H1 (cell line): Measurements from ENCODE around the gene OTC. TPM values are rescaled to one million over a fixed set of nuclear protein-coding genes. Genes with fewer than 3 reads are reported as not detected.
A peak's percentile ranks its signal among the peaks of the same experiment; 100 is the strongest.

Source experiments
- CTCF ChIP-seq, 3 experiments: IDR thresholded peaks; 1 replicate in 2 of 3; 2 replicates in 1 of 3; pipeline versions ENCODE4 v1.5.1 to v1.6.1; 2011; ENCODE audit warnings: low read length in 3 of 3, mild to moderate bottlenecking in 3 of 3, inconsistent platforms in 2 of 3, low read depth in 1 of 3, moderate library complexity in 1 of 3; ENCODE audit not compliant: insufficient read depth in 1 of 3; ENCODE audit errors: control extremely low read depth in 1 of 3
- FOSL1 ChIP-seq: IDR thresholded peaks from 2 replicates; pipeline ENCODE4 v1.6.1; 2011; ENCODE audit warnings: mild to moderate bottlenecking, low read depth, low read length, moderate library complexity; ENCODE audit not compliant: insufficient read depth
- GABPA ChIP-seq: IDR thresholded peaks from 2 replicates; pipeline ENCODE4 v1.6.1; 2011; ENCODE audit warnings: mild to moderate bottlenecking, low read length, moderate library complexity, borderline replicate concordance; ENCODE audit not compliant: insufficient read depth
- HDAC2 ChIP-seq, 2 experiments: fragments of 300-600 bp in 1 of 2; sonication (generic) in 1 of 2; IDR thresholded peaks; 2 replicates each; pipeline ENCODE4 v1.6.1; 2011 to 2012; ENCODE audit warnings: low read depth in 2 of 2, low read length in 2 of 2, mild to moderate bottlenecking in 2 of 2, moderate library complexity in 2 of 2, borderline replicate concordance in 1 of 2, inconsistent platforms in 1 of 2
- JUN ChIP-seq: IDR thresholded peaks from 2 replicates; pipeline ENCODE4 v1.6.1; 2011; ENCODE audit warnings: low read depth, mild to moderate bottlenecking, improper control_type of control experiment, low read length
- POLR2A ChIP-seq, 2 experiments: IDR thresholded peaks; 1 replicate in 1 of 2; 2 replicates in 1 of 2; pipeline ENCODE4 v1.6.1; 2011; ENCODE audit warnings: low read depth in 2 of 2, low read length in 2 of 2, mild to moderate bottlenecking in 2 of 2; ENCODE audit errors: control extremely low read depth in 1 of 2
- POLR2AphosphoS5 ChIP-seq: IDR thresholded peaks from 2 replicates; pipeline ENCODE4 v1.6.1; 2011; ENCODE audit warnings: low read depth, low read length
- RFX5 ChIP-seq: IDR thresholded peaks from 2 replicates; pipeline ENCODE4 v1.6.1; 2011; ENCODE audit warnings: low read depth, low read length, improper control_type of control experiment, borderline replicate concordance
- RXRA ChIP-seq: IDR thresholded peaks from 2 replicates; pipeline ENCODE4 v1.6.1; 2011; ENCODE audit warnings: low read depth, mild to moderate bottlenecking, low read length, moderate library complexity; ENCODE audit not compliant: insufficient read depth
- SIN3A ChIP-seq, 2 experiments: IDR thresholded peaks in 1 of 2; conservative IDR thresholded peaks in 1 of 2; 2 replicates each; pipeline ENCODE4 v1.6.1; 2011 to 2012; ENCODE audit warnings: low read length in 2 of 2, improper control_type of control experiment in 1 of 2, low read depth in 1 of 2, mild to moderate bottlenecking in 1 of 2
- SIRT6 ChIP-seq: IDR thresholded peaks from one replicate; pipeline ENCODE4 v1.7.1; 2012; ENCODE audit warnings: low read length, inconsistent platforms
- SP1 ChIP-seq: IDR thresholded peaks from 2 replicates; pipeline ENCODE4 v1.6.1; 2011; ENCODE audit warnings: low read depth, low read length
- SRF ChIP-seq: IDR thresholded peaks from 2 replicates; pipeline ENCODE4 v1.6.1; 2011; ENCODE audit warnings: mild to moderate bottlenecking, low read depth, low read length, moderate library complexity
- SUZ12 ChIP-seq: fragments of 200-600 bp; sonication (generic); IDR thresholded peaks from 2 replicates; pipeline ENCODE4 v1.6.1; 2012; ENCODE audit warnings: mild to moderate bottlenecking, inconsistent platforms, low read length, moderate library complexity, mixed read lengths
- TCF12 ChIP-seq: IDR thresholded peaks from 2 replicates; pipeline ENCODE4 v1.6.1; 2011; ENCODE audit warnings: low read depth, mild to moderate bottlenecking, low read length
- TEAD4 ChIP-seq: IDR thresholded peaks from 2 replicates; pipeline ENCODE4 v1.6.1; 2012; ENCODE audit warnings: low read depth, low read length, inconsistent platforms, mixed read lengths
- polyA plus RNA-seq, 7 experiments: library from polyadenylated mRNA; depleted of rRNA in 3 of 7; stranded (reverse) in 5 of 7; unstranded in 2 of 7; fragments of >200 nt in 5 of 7; fragments of 200-250 nt in 2 of 7; gene quantifications; 1 replicate in 5 of 7; 2 replicates in 1 of 7; 4 replicates in 1 of 7; pipeline versions ENCODE4 v1.2.1 to v1.2.3, GENCODE V29; 2011 to 2013; ENCODE audit warnings: missing spikeins in 2 of 7, mixed read lengths in 2 of 7
- total RNA-seq: library from RNA; stranded (reverse); fragmentation: NEBNext Ultra II Directional; extraction: Animal tissue kit (Norgen Biotek cat#: 25700); gene quantifications from 2 replicates; pipeline ENCODE4 v1.2.1, GENCODE V29; 2021
- TF ChIP-seq, protein P1 (sequence below): IDR thresholded peaks from 2 replicates; pipeline ENCODE4 v1.6.1; 2012; ENCODE audit warnings: inconsistent platforms

Gene OTC
- total and polyA plus RNA-seq, 2 of the 8 experiments (the other 6 are each of a cell fraction or from before 2014, with no cell fraction given): not detected

DNA sequence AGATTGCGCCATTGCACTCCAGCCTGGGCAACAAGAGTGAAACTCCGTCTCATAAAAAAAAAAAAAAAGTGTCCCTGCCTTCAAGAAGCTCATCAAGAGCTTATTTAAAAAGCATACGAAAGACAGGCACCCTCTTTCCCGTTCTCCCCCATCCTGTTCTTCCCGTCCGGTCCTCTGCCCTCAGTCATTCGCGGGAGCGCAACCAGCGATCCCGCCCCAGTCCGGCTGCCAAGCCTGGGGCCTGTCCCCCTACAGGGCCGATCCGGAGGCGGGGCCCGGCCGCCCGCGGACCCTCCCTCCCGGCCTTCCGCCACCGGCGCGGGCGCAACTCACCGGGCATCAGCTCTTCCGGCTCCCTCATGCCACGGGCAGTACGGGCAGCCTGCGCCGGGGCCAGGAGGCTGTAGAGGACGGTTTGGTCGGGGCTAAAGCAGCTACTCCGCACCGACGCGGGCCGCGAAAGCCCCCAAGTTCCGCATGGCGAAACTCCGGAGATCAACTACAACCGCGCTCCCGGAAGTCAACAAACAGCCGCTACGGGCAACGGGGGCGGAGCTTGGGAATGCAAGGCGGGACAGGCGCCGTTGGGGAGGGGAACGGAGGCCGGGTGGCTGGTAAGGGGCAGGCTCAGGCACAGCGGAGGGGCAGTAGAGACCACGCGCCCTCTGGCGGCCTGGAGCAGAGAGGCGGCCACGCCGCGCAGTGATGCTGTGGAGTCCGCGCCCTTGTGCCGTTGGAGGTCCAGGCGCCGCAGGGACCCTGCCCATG lies 25.2 kb upstream of the OTC start, which contains the start of gene RPGR (continued):
- TF ChIP-seq CTCF (IDR thresholded peaks at IDR 0.05; ENCODE audit: control extremely low read depth in 1 of 3, insufficient read depth in 1 of 3, low read depth in 1 of 3, low read length in 3 of 3): peak; percentile 75 to 92 (median 83)
- no peak for TF ChIP-seq RXRA
- no peak for TF ChIP-seq RFX5
- TF ChIP-seq FOSL1: no peak
- peak; percentile 59; the same call in 1 of the 2 replicates for TF ChIP-seq TEAD4
- TF ChIP-seq SRF: no peak
- TF ChIP-seq, protein P1, sequence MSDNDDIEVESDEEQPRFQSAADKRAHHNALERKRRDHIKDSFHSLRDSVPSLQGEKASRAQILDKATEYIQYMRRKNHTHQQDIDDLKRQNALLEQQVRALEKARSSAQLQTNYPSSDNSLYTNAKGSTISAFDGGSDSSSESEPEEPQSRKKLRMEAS: peak; percentile 57; the same call in 1 of the 2 replicates
- no peak for TF ChIP-seq GABPA
- TF ChIP-seq TCF12: no peak
- 0 out of 2 replicates have a peak, but pooled peaks have one; percentile 9 for TF ChIP-seq SP1
- peak; percentile 18 to 41; a peak in 2 of 3 replicates for TF ChIP-seq POLR2A (IDR thresholded peaks at IDR 0.05; ENCODE audit: control extremely low read depth in 1 of 2, low read depth in 2 of 2, low read length in 2 of 2)
- 0 out of 4 replicates have a peak, but pooled peaks of 1 of the 2 experiments have one; percentile 26 for TF ChIP-seq HDAC2 (IDR thresholded peaks at IDR 0.05; ENCODE audit: borderline replicate concordance in 1 of 2, low read depth in 2 of 2, low read length in 2 of 2)
- TF ChIP-seq SIN3A (conservative IDR thresholded peaks at IDR 0.05 in 1 of 2, IDR thresholded peaks at IDR 0.05 in 1 of 2; ENCODE audit: low read depth in 1 of 2, low read length in 2 of 2): no peak; a peak in 1 of 4 replicates
- TF ChIP-seq SUZ12: no peak
- no peak; the same call in 1 of the 2 replicates for TF ChIP-seq POLR2AphosphoS5
- no peak for TF ChIP-seq SIRT6
- TF ChIP-seq JUN: no peak
